ENCODE data around the gene ZSWIM5.

- TF ChIP-seq, protein P1, sequence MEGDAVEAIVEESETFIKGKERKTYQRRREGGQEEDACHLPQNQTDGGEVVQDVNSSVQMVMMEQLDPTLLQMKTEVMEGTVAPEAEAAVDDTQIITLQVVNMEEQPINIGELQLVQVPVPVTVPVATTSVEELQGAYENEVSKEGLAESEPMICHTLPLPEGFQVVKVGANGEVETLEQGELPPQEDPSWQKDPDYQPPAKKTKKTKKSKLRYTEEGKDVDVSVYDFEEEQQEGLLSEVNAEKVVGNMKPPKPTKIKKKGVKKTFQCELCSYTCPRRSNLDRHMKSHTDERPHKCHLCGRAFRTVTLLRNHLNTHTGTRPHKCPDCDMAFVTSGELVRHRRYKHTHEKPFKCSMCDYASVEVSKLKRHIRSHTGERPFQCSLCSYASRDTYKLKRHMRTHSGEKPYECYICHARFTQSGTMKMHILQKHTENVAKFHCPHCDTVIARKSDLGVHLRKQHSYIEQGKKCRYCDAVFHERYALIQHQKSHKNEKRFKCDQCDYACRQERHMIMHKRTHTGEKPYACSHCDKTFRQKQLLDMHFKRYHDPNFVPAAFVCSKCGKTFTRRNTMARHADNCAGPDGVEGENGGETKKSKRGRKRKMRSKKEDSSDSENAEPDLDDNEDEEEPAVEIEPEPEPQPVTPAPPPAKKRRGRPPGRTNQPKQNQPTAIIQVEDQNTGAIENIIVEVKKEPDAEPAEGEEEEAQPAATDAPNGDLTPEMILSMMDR (IDR thresholded peaks at IDR 0.05) = no peak
- no peak for TF ChIP-seq POLR2A (IDR thresholded peaks at IDR 0.05)
Observed at GRCh38 chr1:44988531-44989156, 217.8 kb downstream of the ZSWIM5 start.

Measured in lower leg skin (tissue), 3 donors.